Omental fat pad (tissue), 4 donors: ENCODE data around the gene CEP85L. TPM values are rescaled to one million over a fixed set of nuclear protein-coding genes. Genes with fewer than 3 reads are reported as not detected.

Experiments used
- ATAC-seq: fragments of 150-250 bp; one replicate; pipeline ENCODE4 v1.9.1; 2016; ENCODE audit warnings: mild to moderate bottlenecking, moderate library complexity; ENCODE audit not compliant: low FRiP score
- DNase-seq: peaks from one replicate; pipeline ENCODE4 v3.0.0-alpha.2; 2019; ENCODE audit warnings: low spot score
- total RNA-seq, 4 donors: library from RNA; depleted of rRNA; stranded (reverse); fragments of >200 nt; gene quantifications; one replicate each; pipeline ENCODE4 v1.1.0, GENCODE V29; 2016
- TF ChIP-seq, protein P1 (sequence below), 3 donors: fragments of 450-650 bp; IDR thresholded peaks; one replicate each; pipeline ENCODE4 v1.5.1; 2016 to 2017; ENCODE audit warnings: antibody characterized with exemption in 3 of 3, mild to moderate bottlenecking in 3 of 3, moderate library complexity in 2 of 3

CEP85L gene
- total RNA-seq, 4 donors from 2014 or later, result 9.7 to 22.6 (median 14.4) TPM

DNA sequence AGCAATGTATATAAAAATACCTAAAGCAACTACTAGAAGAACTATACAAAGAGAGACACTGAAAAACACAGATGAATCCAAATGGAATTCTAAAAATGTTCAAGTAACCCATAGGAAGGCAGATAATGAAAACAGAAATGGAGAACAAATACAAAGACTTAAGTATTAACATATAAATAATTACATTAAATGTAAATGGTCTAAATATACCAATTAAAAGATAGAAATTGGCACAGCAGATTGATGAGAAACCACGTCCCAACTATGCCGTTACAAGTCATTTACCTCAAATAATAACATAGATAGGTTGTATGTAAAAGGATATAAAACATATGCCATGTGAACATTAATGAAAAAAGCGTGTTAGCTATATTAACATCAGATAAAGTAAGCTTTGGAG, 40.1 kb downstream of the CEP85L start:
- TF ChIP-seq, protein P1, sequence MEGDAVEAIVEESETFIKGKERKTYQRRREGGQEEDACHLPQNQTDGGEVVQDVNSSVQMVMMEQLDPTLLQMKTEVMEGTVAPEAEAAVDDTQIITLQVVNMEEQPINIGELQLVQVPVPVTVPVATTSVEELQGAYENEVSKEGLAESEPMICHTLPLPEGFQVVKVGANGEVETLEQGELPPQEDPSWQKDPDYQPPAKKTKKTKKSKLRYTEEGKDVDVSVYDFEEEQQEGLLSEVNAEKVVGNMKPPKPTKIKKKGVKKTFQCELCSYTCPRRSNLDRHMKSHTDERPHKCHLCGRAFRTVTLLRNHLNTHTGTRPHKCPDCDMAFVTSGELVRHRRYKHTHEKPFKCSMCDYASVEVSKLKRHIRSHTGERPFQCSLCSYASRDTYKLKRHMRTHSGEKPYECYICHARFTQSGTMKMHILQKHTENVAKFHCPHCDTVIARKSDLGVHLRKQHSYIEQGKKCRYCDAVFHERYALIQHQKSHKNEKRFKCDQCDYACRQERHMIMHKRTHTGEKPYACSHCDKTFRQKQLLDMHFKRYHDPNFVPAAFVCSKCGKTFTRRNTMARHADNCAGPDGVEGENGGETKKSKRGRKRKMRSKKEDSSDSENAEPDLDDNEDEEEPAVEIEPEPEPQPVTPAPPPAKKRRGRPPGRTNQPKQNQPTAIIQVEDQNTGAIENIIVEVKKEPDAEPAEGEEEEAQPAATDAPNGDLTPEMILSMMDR (IDR thresholded peaks at IDR 0.05), result no peak
- ATAC-seq (no peak), DNase-seq (no peak)

DNA sequence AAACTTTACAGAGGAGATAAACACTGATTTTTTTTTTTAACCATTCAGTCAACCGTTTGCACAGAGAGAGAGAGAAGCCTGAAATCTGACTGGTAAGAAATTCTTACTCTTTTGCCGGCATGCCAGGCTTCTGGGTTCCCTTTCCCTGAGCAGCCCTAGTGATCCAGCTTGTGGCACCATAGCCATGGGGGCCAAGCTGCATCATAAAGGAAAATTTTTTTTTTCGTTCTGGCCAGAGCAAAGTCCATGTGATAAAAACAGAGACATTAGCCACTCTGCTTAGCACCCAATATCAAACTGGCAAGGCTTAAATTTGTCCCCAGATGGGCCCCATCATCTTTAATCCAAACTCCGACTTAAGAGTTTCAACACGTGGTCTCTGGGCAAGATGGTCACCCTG, 44.5 kb downstream of the CEP85L start:
- no peak for ATAC-seq
- TF ChIP-seq, protein P1 (IDR thresholded peaks at IDR 0.05), result no peak

DNA sequence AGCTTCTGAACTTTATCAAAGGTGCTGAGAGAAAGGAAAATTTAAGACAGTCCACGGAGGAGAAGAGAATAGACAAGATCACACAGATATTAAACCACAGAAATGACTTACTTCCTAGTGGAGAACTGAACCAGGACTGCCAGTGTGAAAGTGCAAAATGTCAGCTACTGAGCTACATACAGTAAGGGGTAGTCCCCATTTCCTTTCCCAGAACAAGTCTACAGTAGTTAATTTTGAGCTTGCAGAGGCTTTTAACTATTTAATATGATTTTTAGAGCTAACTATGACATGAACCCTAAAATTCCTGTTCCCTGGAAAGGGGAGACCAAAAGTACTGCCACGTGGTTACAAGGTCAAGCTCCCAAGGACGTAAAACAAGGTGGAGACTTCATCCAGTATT, 45.1 kb downstream of the CEP85L start:
- TF ChIP-seq, protein P1 (IDR thresholded peaks at IDR 0.05), result no peak
- no peak for DNase-seq
- no peak for ATAC-seq

More for the DNA sequence above, 44.5 kb downstream of the CEP85L start:
- no peak for DNase-seq

DNA sequence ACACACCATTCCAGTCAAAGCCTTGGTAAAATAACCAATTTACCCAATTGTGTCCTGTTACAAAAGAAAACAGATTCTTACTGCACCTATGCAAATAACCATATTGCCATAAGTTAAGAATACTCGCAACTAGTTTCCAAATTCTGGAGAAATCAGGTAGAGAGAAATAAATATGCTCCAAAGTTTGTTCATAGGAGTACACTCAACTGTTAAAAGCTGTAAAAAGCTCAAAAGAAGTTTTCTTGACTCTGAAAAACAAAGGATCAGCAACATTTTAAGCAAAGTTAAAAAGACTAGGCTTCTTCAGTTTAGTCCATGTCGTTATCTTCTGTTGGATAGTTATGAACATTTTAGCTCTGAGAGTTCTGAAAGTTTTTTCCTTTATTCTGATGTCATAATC, 48.0 kb downstream of the CEP85L start:
- DNase-seq (no peak), ATAC-seq (no peak)
- TF ChIP-seq, protein P1 (IDR thresholded peaks at IDR 0.05), result no peak

DNA sequence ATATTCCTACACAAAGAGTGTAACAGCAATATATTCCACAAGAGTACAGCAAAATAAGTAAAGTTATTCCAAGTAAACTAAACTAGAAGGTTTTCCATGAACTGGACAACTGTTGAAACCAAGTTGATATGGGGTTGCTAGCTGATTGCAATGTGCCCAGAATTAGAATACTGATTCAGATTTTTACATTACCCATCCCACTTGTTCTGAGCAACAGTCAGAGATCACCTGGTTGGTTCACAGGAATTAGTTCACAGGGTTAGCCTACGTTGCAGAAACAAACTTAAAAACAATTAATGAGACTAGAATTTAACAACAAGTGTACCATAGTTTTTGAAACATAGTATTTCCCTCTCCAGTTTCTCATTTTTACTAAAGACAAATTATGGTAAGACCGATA, 49.1 kb downstream of the CEP85L start:
- ATAC-seq, result no peak
- TF ChIP-seq, protein P1 (IDR thresholded peaks at IDR 0.05), result no peak
- no peak for DNase-seq

DNA sequence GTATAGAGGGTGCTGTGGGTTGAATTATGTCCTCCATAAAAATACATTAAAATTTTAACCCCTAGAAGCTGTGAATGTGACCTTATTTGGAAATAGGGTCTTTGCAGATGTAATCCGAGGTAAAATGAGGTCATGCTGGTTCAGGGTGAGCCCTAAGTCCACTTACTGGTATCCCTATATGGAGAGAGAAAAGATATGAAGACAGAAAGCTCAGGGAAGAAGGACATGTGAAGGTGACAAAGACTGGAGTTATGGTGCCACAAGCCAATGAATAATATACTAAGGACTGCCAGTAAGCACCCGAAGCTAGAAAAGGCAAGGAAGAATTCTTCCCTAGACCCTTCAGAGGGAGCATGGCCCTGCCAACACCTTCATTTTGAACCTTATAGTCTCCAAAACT, 53.1 kb downstream of the CEP85L start:
- ATAC-seq (no peak), DNase-seq (no peak)
- TF ChIP-seq, protein P1 (IDR thresholded peaks at IDR 0.05), result no peak

DNA sequence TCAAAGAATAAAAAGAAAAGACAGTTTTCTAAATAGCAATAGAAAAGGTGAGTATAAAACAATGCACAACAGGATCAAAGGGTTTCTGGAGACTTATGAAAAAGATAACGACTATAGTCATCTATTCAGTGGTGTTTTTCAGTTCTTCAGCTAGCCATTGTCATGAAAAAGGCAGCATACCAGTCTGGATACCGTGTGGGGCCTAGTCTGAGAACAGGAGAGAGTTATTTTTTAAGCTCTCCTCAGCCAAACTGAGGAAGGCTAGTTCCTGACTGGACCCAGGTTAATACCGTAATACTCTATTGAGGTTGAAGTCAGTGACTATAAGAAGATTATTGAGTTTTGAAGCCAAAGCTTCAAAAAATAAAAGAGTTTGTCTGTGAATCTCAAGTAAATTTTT, 53.8 kb downstream of the CEP85L start:
- DNase-seq (no peak), ATAC-seq (no peak)
- TF ChIP-seq, protein P1 (IDR thresholded peaks at IDR 0.05), result no peak
